ENCODE results near the gene RYR2. TPM values are rescaled to one million over a fixed set of nuclear protein-coding genes. Genes with fewer than 3 reads are reported as not detected.

Gene RYR2
- polyA plus RNA-seq, 1 of the 3 experiments (the other 2 are of a cell fraction) = under 0.01 TPM

DNA sequence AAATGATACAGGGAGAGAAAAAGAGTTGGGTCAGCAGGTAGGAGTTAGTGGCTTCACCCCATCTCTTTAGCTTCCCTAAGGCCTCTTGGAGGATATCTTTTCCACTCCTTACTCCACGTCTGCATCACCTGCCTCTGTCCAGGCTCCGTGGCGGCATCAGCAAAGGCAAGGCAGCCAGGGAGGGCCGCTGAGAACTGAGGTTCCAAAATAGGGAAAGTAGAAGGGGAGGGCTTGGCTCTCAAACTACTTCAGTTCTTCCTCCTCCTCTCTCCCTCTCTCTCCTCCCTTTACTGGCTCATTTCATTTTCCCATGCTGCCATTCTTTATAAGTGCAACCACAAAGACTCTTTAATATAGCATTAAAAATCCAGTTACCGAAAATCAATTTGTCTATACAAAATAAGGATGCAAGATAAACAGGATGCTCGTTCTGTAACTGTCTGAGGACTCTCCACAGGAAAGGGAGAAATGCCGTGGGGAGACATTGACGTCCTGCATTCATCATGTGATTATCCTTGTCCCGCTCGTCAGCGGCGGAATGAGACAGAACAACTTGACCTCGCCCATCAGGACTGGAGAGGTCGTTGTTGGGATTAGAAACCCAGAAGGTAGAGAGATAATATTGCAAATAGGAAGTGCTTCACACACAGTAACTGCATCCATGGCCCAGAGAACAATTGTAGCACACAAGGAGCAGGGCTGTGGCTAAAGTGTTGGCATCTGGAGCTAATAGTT, 34.7 kb upstream of the RYR2 start:
- Histone ChIP-seq H3K4me2 (no peak overlapping the region), H3K9ac (no peak overlapping the region), H3F3A (replicated peaks; ENCODE audit: insufficient read depth) (no peaks in the 10 kb centered on the region), H2AFZ (ENCODE audit: low read depth) (no peak overlapping the region), H3K27ac (ENCODE audit: low read depth in 2 of 2, low read length in 1 of 2) (no peak overlapping the region), H3K9me2 (no peaks in the 10 kb centered on the region), H3K4me3 (ENCODE audit: low read depth in 2 of 2, low read length in 1 of 2) (no peak overlapping the region), H3K79me2 (ENCODE audit: insufficient read depth) (no peaks in the 10 kb centered on the region), H3K36me3 (replicated peaks in 1 of 2; ENCODE audit: control insufficient read depth in 1 of 2, insufficient read depth in 2 of 2, low read length in 1 of 2) (no peaks in the 10 kb centered on the region), H3K9me3 (no peaks in the 10 kb centered on the region), H3K4me1 (ENCODE audit: control insufficient read depth in 1 of 2, insufficient read depth in 2 of 2, low read depth in 1 of 2, low read length in 1 of 2) (no peaks in the 10 kb centered on the region), H4K20me1 (ENCODE audit: insufficient read depth) (no peaks in the 10 kb centered on the region), H3K27me3 (ENCODE audit: insufficient read depth) (no peaks in the 10 kb centered on the region)
- DNase-seq = no peak
- 45% methylated on average over 14 of the region's 14 CpGs for WGBS (ENCODE audit: low lambda C conversion rate)
- POLR2A ChIA-PET = no interaction called here
- CTCF ChIA-PET = no interaction called here
- TF ChIP-seq NRF1 (IDR thresholded peaks at IDR 0.05; ENCODE audit: low read depth, low read length) (no peak), FOXM1 (IDR thresholded peaks at IDR 0.05; ENCODE audit: low read depth) (no peak), RFX5 (IDR thresholded peaks at IDR 0.05; ENCODE audit: low read length) (no peak), TEAD4 (IDR thresholded peaks at IDR 0.05; ENCODE audit: borderline replicate concordance, insufficient read depth) (no peak)
- TF ChIP-seq, protein P1, sequence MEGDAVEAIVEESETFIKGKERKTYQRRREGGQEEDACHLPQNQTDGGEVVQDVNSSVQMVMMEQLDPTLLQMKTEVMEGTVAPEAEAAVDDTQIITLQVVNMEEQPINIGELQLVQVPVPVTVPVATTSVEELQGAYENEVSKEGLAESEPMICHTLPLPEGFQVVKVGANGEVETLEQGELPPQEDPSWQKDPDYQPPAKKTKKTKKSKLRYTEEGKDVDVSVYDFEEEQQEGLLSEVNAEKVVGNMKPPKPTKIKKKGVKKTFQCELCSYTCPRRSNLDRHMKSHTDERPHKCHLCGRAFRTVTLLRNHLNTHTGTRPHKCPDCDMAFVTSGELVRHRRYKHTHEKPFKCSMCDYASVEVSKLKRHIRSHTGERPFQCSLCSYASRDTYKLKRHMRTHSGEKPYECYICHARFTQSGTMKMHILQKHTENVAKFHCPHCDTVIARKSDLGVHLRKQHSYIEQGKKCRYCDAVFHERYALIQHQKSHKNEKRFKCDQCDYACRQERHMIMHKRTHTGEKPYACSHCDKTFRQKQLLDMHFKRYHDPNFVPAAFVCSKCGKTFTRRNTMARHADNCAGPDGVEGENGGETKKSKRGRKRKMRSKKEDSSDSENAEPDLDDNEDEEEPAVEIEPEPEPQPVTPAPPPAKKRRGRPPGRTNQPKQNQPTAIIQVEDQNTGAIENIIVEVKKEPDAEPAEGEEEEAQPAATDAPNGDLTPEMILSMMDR (IDR thresholded peaks at IDR 0.05) = no peak
- TF ChIP-seq, protein P2, sequence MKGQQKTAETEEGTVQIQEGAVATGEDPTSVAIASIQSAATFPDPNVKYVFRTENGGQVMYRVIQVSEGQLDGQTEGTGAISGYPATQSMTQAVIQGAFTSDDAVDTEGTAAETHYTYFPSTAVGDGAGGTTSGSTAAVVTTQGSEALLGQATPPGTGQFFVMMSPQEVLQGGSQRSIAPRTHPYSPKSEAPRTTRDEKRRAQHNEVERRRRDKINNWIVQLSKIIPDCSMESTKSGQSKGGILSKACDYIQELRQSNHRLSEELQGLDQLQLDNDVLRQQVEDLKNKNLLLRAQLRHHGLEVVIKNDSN (IDR thresholded peaks at IDR 0.05; ENCODE audit: borderline replicate concordance, low read depth) = no peak

DNA sequence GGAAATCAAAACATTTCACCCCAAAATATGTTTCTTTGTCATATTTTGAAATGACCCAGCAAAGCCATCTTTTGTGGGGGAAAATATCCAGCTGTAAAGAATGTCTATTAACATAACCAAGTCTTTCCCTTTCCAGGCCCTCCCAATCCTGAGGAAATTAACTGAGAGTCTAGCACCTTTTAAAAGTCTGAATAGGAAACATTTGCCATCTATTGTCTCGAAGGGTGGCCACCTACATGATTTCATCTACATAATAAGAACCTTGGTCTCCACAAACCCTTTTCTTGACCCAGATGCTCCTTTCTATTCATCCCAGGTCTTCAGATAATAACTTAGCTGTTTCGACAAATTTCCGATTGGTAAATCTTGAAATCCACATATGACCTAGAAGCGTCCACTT, 32.4 kb upstream of the RYR2 start:
- Histone ChIP-seq H3F3A (replicated peaks; ENCODE audit: insufficient read depth) (no peaks in the 10 kb centered on the region), H3K9ac (no peak overlapping the region), H3K27me3 (ENCODE audit: insufficient read depth) (no peaks in the 10 kb centered on the region), H3K4me3 (ENCODE audit: low read depth in 2 of 2, low read length in 1 of 2) (no peak overlapping the region), H3K9me2 (no peaks in the 10 kb centered on the region), H3K36me3 (replicated peaks in 1 of 2; ENCODE audit: control insufficient read depth in 1 of 2, insufficient read depth in 2 of 2, low read length in 1 of 2) (no peaks in the 10 kb centered on the region), H4K20me1 (ENCODE audit: insufficient read depth) (no peaks in the 10 kb centered on the region), H3K9me3 (no peaks in the 10 kb centered on the region), H3K4me1 (ENCODE audit: control insufficient read depth in 1 of 2, insufficient read depth in 2 of 2, low read depth in 1 of 2, low read length in 1 of 2) (no peaks in the 10 kb centered on the region; a peak in 1 of 4 replicates), H3K79me2 (ENCODE audit: insufficient read depth) (no peaks in the 10 kb centered on the region), H3K27ac (ENCODE audit: low read depth in 2 of 2, low read length in 1 of 2) (no peak overlapping the region), H3K4me2 (no peak overlapping the region), H2AFZ (ENCODE audit: low read depth) (no peak overlapping the region)
- ChIA-PET POLR2A (no interaction called here), CTCF (interaction anchor here (0.6 to 0.7 kb wide), 2 partner anchors 159 to 553 kb away, joined by 3 read pairs; no protein-coding TSS in a partner anchor)
- no peak for DNase-seq
- WGBS (ENCODE audit: low lambda C conversion rate) = 46% methylated on average over 4 of the region's 4 CpGs
- TF ChIP-seq FOXM1 (IDR thresholded peaks at IDR 0.05; ENCODE audit: low read depth) (no peak), TAF1 (IDR thresholded peaks at IDR 0.05; ENCODE audit: borderline replicate concordance, low read depth, low read length) (no peak), YY1 (IDR thresholded peaks at IDR 0.05; ENCODE audit: low read depth) (no peak), NRF1 (IDR thresholded peaks at IDR 0.05; ENCODE audit: low read depth, low read length) (no peak), POLR2AphosphoS5 (IDR thresholded peaks at IDR 0.05; ENCODE audit: low read depth, low read length) (no peak), SIN3A (IDR thresholded peaks at IDR 0.05; ENCODE audit: borderline replicate concordance, low read depth, low read length) (no peak), MEF2A (IDR thresholded peaks at IDR 0.05; ENCODE audit: borderline replicate concordance, low read depth) (no peak), EZH2phosphoT487 (IDR thresholded peaks at IDR 0.05; ENCODE audit: borderline replicate concordance, low read depth) (no peak), FOXJ3 (CRISPR knock-in tag; IDR thresholded peaks at IDR 0.05) (no peak), FOSL2 (IDR thresholded peaks at IDR 0.05; ENCODE audit: borderline replicate concordance, low read depth) (no peak), ELF1 (IDR thresholded peaks at IDR 0.05) (no peak)
- TF ChIP-seq, protein P3, sequence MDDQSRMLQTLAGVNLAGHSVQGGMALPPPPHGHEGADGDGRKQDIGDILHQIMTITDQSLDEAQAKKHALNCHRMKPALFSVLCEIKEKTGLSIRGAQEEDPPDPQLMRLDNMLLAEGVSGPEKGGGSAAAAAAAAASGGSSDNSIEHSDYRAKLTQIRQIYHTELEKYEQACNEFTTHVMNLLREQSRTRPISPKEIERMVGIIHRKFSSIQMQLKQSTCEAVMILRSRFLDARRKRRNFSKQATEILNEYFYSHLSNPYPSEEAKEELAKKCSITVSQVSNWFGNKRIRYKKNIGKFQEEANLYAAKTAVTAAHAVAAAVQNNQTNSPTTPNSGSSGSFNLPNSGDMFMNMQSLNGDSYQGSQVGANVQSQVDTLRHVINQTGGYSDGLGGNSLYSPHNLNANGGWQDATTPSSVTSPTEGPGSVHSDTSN (IDR thresholded peaks at IDR 0.05) = no peak
- TF ChIP-seq, protein P4, sequence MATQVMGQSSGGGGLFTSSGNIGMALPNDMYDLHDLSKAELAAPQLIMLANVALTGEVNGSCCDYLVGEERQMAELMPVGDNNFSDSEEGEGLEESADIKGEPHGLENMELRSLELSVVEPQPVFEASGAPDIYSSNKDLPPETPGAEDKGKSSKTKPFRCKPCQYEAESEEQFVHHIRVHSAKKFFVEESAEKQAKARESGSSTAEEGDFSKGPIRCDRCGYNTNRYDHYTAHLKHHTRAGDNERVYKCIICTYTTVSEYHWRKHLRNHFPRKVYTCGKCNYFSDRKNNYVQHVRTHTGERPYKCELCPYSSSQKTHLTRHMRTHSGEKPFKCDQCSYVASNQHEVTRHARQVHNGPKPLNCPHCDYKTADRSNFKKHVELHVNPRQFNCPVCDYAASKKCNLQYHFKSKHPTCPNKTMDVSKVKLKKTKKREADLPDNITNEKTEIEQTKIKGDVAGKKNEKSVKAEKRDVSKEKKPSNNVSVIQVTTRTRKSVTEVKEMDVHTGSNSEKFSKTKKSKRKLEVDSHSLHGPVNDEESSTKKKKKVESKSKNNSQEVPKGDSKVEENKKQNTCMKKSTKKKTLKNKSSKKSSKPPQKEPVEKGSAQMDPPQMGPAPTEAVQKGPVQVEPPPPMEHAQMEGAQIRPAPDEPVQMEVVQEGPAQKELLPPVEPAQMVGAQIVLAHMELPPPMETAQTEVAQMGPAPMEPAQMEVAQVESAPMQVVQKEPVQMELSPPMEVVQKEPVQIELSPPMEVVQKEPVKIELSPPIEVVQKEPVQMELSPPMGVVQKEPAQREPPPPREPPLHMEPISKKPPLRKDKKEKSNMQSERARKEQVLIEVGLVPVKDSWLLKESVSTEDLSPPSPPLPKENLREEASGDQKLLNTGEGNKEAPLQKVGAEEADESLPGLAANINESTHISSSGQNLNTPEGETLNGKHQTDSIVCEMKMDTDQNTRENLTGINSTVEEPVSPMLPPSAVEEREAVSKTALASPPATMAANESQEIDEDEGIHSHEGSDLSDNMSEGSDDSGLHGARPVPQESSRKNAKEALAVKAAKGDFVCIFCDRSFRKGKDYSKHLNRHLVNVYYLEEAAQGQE (IDR thresholded peaks at IDR 0.05; ENCODE audit: low read depth, low read length) = no peak
- TF ChIP-seq, protein P5, sequence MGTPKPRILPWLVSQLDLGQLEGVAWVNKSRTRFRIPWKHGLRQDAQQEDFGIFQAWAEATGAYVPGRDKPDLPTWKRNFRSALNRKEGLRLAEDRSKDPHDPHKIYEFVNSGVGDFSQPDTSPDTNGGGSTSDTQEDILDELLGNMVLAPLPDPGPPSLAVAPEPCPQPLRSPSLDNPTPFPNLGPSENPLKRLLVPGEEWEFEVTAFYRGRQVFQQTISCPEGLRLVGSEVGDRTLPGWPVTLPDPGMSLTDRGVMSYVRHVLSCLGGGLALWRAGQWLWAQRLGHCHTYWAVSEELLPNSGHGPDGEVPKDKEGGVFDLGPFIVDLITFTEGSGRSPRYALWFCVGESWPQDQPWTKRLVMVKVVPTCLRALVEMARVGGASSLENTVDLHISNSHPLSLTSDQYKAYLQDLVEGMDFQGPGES (IDR thresholded peaks at IDR 0.05; ENCODE audit: low read depth, low read length) = no peak

Data from SK-N-SH (cell line).